Measurements from ENCODE around the gene HAUS3.

HAUS3 gene

DNA sequence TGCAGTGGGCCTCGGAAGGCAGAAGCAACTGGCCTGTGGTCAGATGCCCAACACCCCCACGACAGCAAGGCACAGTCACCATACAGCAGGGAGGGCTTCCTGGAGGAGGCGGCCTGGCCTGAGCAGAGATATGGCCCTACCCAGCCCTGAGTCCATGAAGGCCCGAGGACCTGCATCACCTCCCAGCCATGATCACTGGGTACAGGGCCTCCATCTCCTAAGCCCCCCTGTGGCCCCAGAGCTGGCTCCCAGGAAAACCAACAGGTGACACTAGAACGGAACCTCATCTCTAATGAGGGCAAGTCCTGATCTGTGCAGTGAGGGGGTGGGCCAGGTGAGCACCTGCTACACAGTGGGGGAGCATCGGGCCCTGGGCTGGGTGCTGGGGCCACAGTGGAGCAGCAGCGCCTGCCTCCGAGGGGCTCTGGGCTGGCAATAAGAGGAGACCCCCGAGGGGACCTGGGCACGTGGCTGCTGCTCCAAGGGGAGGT lies 46.2 kb upstream of the HAUS3 start:
- DNase-seq (ENCODE audit: low read depth in 2 of 2) = no peak
- TF ChIP-seq, protein P1, sequence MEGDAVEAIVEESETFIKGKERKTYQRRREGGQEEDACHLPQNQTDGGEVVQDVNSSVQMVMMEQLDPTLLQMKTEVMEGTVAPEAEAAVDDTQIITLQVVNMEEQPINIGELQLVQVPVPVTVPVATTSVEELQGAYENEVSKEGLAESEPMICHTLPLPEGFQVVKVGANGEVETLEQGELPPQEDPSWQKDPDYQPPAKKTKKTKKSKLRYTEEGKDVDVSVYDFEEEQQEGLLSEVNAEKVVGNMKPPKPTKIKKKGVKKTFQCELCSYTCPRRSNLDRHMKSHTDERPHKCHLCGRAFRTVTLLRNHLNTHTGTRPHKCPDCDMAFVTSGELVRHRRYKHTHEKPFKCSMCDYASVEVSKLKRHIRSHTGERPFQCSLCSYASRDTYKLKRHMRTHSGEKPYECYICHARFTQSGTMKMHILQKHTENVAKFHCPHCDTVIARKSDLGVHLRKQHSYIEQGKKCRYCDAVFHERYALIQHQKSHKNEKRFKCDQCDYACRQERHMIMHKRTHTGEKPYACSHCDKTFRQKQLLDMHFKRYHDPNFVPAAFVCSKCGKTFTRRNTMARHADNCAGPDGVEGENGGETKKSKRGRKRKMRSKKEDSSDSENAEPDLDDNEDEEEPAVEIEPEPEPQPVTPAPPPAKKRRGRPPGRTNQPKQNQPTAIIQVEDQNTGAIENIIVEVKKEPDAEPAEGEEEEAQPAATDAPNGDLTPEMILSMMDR (IDR thresholded peaks at IDR 0.05; ENCODE audit: low read depth, low read length) = no peak
- H3K4me3 ChIP-seq (replicated peaks in 1 of 2; ENCODE audit: low read depth in 2 of 2, low read length in 2 of 2) = no peak overlapping the region

GRCh38 chr4:2287594-2287915 lies 45.6 kb upstream of the HAUS3 start:
- TF ChIP-seq, protein P1 (IDR thresholded peaks at IDR 0.05; ENCODE audit: low read depth, low read length) = no peak
- no peak for DNase-seq (ENCODE audit: low read depth in 2 of 2)
- no peak overlapping the region for H3K4me3 ChIP-seq (replicated peaks in 1 of 2; ENCODE audit: low read depth in 2 of 2, low read length in 2 of 2)

DNA sequence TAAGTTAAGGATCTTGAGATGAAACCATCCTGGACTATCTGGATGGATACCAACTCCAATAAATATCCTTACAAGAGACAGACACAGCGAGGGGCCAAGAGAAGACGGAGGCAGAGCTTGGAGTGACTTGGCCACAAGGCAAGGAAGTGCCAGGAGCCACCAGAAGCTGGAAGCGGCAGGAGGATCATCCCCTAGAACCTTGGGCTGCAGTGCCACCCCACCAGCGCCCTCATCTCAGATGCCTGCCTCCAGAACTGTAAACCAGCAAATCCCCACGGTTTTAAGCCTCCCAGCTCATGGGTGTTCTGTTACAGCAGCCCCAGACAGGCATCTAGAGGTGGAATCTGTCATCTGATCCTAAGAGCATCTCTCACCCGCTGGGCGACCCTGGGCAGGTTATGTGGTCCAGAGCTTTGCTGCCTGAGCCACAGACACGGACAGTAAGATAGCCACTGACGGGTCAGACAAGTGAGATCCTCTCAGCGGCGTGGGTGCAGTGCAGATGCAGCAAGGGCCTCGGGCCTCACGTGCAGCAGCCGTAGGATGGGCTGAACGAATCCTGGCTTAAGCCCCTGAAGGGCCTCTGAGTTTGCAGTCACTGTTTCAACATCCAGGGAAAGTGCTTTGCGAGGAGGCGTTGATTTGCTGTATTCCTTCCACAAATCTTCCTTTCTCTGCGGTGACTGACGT lies 45.1 kb upstream of the HAUS3 start:
- no peak overlapping the region for H3K4me3 ChIP-seq (replicated peaks in 1 of 2; ENCODE audit: low read depth in 2 of 2, low read length in 2 of 2)
- DNase-seq (ENCODE audit: low read depth in 2 of 2) = peak in 1 of 2 donors; percentile 18
- TF ChIP-seq, protein P1 (IDR thresholded peaks at IDR 0.05; ENCODE audit: low read depth, low read length) = no peak

- no peak for DNase-seq (ENCODE audit: low read depth in 2 of 2)
- TF ChIP-seq, protein P1 (IDR thresholded peaks at IDR 0.05; ENCODE audit: low read depth, low read length) = no peak
- H3K4me3 ChIP-seq (replicated peaks in 1 of 2; ENCODE audit: low read depth in 2 of 2, low read length in 2 of 2) = no peak overlapping the region
Measured at GRCh38 chr4:2285613-2286381, 43.9 kb upstream of the HAUS3 start.

DNA sequence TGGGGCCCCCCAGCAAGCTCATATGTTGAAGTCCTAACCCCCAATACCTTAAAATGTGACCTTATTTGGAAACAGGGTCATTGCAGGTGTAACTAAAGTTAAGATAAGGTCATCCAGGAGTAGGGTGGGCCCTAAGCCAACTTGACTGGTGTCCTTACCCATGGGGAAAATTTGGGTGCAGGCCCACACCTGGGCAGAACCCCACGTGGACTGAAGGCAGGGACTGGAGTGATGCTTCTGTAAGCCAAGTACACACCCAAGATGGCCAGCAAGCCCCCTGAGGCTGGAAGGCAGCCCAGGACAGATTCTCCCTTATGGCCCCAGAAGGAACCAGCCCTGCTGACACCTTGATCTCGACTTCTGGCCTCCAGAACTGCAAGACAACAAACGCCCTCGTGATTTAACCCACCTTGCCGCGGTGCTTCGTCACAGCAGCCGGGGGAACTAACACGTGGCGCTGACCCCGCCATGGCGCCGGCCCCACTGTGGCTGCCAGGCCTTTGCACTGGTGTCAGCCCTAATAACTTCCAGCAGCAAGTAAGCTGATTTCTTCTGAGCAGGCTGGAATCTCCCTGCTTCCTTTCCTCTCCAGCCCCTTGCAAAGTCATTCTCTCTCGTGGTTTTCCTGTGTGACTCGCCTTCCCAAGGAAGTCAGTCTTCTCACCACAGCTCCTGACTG lies 43.2 kb upstream of the HAUS3 start:
- TF ChIP-seq, protein P1 (IDR thresholded peaks at IDR 0.05; ENCODE audit: low read depth, low read length) = no peak
- no peak overlapping the region for H3K4me3 ChIP-seq (replicated peaks in 1 of 2; ENCODE audit: low read depth in 2 of 2, low read length in 2 of 2)
- DNase-seq (ENCODE audit: low read depth in 2 of 2) = peak; percentile 50 to 70

DNA sequence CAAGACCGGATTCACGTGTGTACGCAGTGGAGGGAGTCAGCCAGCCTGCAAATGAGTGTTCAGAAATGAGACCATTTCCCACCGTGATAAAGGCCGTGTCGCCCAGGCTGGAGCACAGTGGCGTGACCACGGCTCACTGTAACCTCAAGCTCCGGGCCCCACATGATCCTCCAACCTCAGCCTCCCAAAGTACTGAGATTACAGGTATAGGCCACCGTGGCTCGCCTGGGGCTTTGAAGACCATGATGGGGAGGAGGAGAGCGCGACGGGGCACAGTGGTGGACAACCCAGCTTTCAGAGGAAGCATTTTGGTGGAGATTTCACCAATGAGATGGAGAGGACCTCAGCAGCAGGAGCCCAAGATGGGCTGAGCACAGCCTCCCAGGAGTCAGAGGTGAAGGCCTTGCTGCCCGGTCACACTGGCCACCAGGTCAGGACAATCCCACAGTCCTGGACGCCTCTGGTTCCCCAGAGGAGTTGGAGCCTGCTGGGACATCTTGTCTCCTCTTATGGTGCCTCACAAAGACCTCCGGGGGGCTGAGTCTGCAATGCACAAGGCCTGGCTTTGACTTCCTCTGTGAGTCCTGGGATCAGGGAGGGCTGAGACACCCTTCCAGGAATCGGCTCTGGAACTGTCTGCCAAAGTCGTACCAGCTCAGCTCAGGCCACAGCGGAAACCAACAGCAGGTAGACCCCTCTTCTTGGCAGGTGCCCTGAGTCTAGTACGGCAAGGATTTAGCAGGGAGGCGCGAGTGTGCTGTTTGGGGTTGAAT lies 42.4 kb upstream of the HAUS3 start:
- TF ChIP-seq, protein P1 (IDR thresholded peaks at IDR 0.05; ENCODE audit: low read depth, low read length) = no peak
- H3K4me3 ChIP-seq (replicated peaks in 1 of 2; ENCODE audit: low read depth in 2 of 2, low read length in 2 of 2) = no peak overlapping the region
- no peak for DNase-seq (ENCODE audit: low read depth in 2 of 2)
